HG02870 (cell line): ENCODE measurements around the gene MFAP2.

Source experiments
- ATAC-seq: cut with Tn5 transposase; IDR thresholded peaks from one replicate; pipeline ENCODE4 v1.9.1; 2021; ENCODE audit warnings: mild to moderate bottlenecking, moderate library complexity; ENCODE audit not compliant: unreplicated experiment

Gene MFAP2

GRCh38 chr1:17008208-17008855 is 27.9 kb upstream of the MFAP2 start:
- no peak for ATAC-seq

GRCh38 chr1:17007121-17007520 is 26.7 kb upstream of the MFAP2 start:
- ATAC-seq = no peak

GRCh38 chr1:17005365-17005740 is 24.9 kb upstream of the MFAP2 start:
- no peak for ATAC-seq

GRCh38 chr1:17004466-17005364 is 24.3 kb upstream of the MFAP2 start:
- no peak for ATAC-seq

GRCh38 chr1:17002524-17002902 is 22.1 kb upstream of the MFAP2 start:
- no peak for ATAC-seq

- ATAC-seq = no peak
Measured at GRCh38 chr1:17001760-17002523, 21.5 kb upstream of the MFAP2 start.

GRCh38 chr1:16999863-17000262 is 19.4 kb upstream of the MFAP2 start:
- no peak for ATAC-seq

GRCh38 chr1:16998589-16998988 is 18.2 kb upstream of the MFAP2 start:
- ATAC-seq = no peak

GRCh38 chr1:16996845-16997244 is 16.4 kb upstream of the MFAP2 start:
- no peak for ATAC-seq

GRCh38 chr1:16993521-16994038 is 13.2 kb upstream of the MFAP2 start:
- no peak for ATAC-seq

- no peak for ATAC-seq
Measured at GRCh38 chr1:16992675-16993074, 12.3 kb upstream of the MFAP2 start.

- no peak for ATAC-seq
Measured at GRCh38 chr1:16992102-16992501, 11.7 kb upstream of the MFAP2 start.

GRCh38 chr1:16991571-16991970 is 11.2 kb upstream of the MFAP2 start:
- ATAC-seq = no peak

GRCh38 chr1:16989676-16990391 is 9.4 kb upstream of the MFAP2 start:
- no peak for ATAC-seq

- no peak for ATAC-seq
Measured at GRCh38 chr1:16988210-16988609, 7.8 kb upstream of the MFAP2 start.

- no peak for ATAC-seq
Measured at GRCh38 chr1:16986962-16987361, 6.5 kb upstream of the MFAP2 start.

GRCh38 chr1:16986560-16986959 is 6.1 kb upstream of the MFAP2 start:
- ATAC-seq = no peak

- ATAC-seq = no peak
Measured at GRCh38 chr1:16986113-16986512, 5.7 kb upstream of the MFAP2 start.

GRCh38 chr1:16984717-16985116 is 4.3 kb upstream of the MFAP2 start:
- no peak for ATAC-seq

- ATAC-seq = no peak
Measured at GRCh38 chr1:16983649-16984048, 3.2 kb upstream of the MFAP2 start.

- no peak for ATAC-seq
Measured at GRCh38 chr1:16982902-16983301, 2.5 kb upstream of the MFAP2 start.
